ENCODE data around the gene HDAC9. TPM values are rescaled to one million over a fixed set of nuclear protein-coding genes. Genes with fewer than 3 reads are reported as not detected.

HDAC9 gene
- polyA plus RNA-seq, 3 donors = 41.7 to 51.2 (median 44.2) TPM

DNA sequence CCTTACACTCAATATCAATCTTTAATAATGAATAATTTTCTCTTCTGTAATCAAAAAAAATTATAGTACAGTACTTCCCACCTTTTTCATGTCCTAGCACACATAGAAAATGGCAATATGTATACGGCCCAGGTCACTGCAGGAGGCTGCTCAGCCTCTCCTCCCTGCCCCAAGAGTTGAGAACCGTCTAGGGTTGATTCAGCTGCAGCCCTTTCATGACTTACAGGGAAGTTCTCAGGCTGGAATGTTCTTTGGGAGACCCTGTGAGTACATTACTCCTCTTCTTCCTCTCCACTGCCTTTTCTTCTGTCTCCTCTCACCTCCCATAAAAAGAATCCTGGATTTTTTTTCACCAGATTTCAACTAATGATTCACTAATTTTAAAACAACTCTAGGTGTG lies 180.0 kb downstream of the HDAC9 start:
- WGBS (ENCODE audit: insufficient coverage) = 100% methylated on average over 2 of the region's 2 CpGs
- Histone ChIP-seq H3K79me2 (ENCODE audit: insufficient read depth, low read length) (no peaks in the 10 kb centered on the region), H3K4me2 (replicated peaks; ENCODE audit: extremely low read depth, low read length, poor library complexity, severe bottlenecking) (no peak overlapping the region), H3K9me3 (replicated peaks in 1 of 2; ENCODE audit: control insufficient read depth in 1 of 2, insufficient read depth in 1 of 2, low read length in 2 of 2) (no peaks in the 10 kb centered on the region), H3K9ac (ENCODE audit: insufficient read depth, low read length, poor library complexity, severe bottlenecking) (no peak overlapping the region), H4K20me1 (ENCODE audit: insufficient read depth, low read length) (no peaks in the 10 kb centered on the region), H3K27me3 (ENCODE audit: control insufficient read depth in 2 of 2, insufficient read depth in 2 of 2, low read length in 2 of 2) (no peaks in the 10 kb centered on the region), H3K36me3 (replicated peaks in 1 of 2; ENCODE audit: control insufficient read depth in 1 of 2, insufficient read depth in 2 of 2, low read length in 2 of 2) (peaks cover 5 to 32% of the 10 kb centered on the region in 2 donors), H2AFZ (ENCODE audit: insufficient read depth, low read depth, low read length, poor library complexity, severe bottlenecking) (no peak overlapping the region), H3K27ac (ENCODE audit: low read depth in 1 of 2, low read length in 2 of 2) (no peak overlapping the region), H3K4me1 (ENCODE audit: control insufficient read depth in 1 of 2, insufficient read depth in 2 of 2, low read length in 2 of 2) (no peaks in the 10 kb centered on the region), H3K4me3 (replicated peaks in 1 of 3; ENCODE audit: low read depth in 2 of 3, low read length in 3 of 3) (no peak overlapping the region)
- intact Hi-C loops (cut with micrococcal nuclease) = no loop called here
- Mint-ChIP-seq H3K36me3 (peaks cover 31 to 40% of the 10 kb centered on the region in 2 donors), H3K4me3 (no peak overlapping the region), H3K27me3 (ENCODE audit: low read depth in 3 of 3) (no peaks in the 10 kb centered on the region), H3K27ac (no peak overlapping the region), H3K9me3 (no peaks in the 10 kb centered on the region), H3K4me1 (no peaks in the 10 kb centered on the region)
- TF ChIP-seq, protein P1, sequence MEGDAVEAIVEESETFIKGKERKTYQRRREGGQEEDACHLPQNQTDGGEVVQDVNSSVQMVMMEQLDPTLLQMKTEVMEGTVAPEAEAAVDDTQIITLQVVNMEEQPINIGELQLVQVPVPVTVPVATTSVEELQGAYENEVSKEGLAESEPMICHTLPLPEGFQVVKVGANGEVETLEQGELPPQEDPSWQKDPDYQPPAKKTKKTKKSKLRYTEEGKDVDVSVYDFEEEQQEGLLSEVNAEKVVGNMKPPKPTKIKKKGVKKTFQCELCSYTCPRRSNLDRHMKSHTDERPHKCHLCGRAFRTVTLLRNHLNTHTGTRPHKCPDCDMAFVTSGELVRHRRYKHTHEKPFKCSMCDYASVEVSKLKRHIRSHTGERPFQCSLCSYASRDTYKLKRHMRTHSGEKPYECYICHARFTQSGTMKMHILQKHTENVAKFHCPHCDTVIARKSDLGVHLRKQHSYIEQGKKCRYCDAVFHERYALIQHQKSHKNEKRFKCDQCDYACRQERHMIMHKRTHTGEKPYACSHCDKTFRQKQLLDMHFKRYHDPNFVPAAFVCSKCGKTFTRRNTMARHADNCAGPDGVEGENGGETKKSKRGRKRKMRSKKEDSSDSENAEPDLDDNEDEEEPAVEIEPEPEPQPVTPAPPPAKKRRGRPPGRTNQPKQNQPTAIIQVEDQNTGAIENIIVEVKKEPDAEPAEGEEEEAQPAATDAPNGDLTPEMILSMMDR (IDR thresholded peaks at IDR 0.05) = no peak
- DNase-seq = no peak

DNA sequence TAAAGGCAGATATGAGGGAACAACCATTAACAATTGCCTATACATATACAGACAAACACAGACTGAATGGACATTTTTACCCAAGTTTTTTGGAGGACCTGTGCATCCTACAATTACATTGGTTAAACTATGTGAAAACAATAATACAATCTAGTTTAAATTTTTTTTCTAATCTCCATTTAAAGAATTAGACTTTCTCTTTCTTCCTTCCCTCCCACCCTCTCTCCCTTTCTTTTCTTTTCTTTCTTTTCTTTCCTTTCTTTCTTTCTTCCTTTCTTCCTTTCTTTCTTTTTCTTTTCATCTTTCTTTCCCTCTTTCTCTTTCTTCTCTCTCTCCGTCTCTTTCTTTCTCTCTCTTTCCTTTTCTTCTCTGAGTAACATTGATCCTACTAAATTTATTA lies 183.7 kb downstream of the HDAC9 start:
- WGBS (ENCODE audit: insufficient coverage) = no CpG with 5 or more reads among the region's 1 CpG
- Histone ChIP-seq H3K27me3 (ENCODE audit: control insufficient read depth in 2 of 2, insufficient read depth in 2 of 2, low read length in 2 of 2) (no peaks in the 10 kb centered on the region), H3K9ac (ENCODE audit: insufficient read depth, low read length, poor library complexity, severe bottlenecking) (no peak overlapping the region), H3K4me1 (ENCODE audit: control insufficient read depth in 1 of 2, insufficient read depth in 2 of 2, low read length in 2 of 2) (peaks cover 0 to 7% of the 10 kb centered on the region in 2 donors), H3K4me2 (replicated peaks; ENCODE audit: extremely low read depth, low read length, poor library complexity, severe bottlenecking) (no peak overlapping the region), H3K36me3 (replicated peaks in 1 of 2; ENCODE audit: control insufficient read depth in 1 of 2, insufficient read depth in 2 of 2, low read length in 2 of 2) (peaks cover 3 to 14% of the 10 kb centered on the region in 2 donors), H3K79me2 (ENCODE audit: insufficient read depth, low read length) (no peaks in the 10 kb centered on the region), H3K9me3 (replicated peaks in 1 of 2; ENCODE audit: control insufficient read depth in 1 of 2, insufficient read depth in 1 of 2, low read length in 2 of 2) (no peaks in the 10 kb centered on the region), H4K20me1 (ENCODE audit: insufficient read depth, low read length) (no peaks in the 10 kb centered on the region), H2AFZ (ENCODE audit: insufficient read depth, low read depth, low read length, poor library complexity, severe bottlenecking) (no peak overlapping the region), H3K4me3 (replicated peaks in 1 of 3; ENCODE audit: low read depth in 2 of 3, low read length in 3 of 3) (no peak overlapping the region), H3K27ac (ENCODE audit: low read depth in 1 of 2, low read length in 2 of 2) (no peak overlapping the region)
- DNase-seq = no peak
- intact Hi-C loops (cut with micrococcal nuclease) = no loop called here
- H3K4me3 Mint-ChIP-seq = no peak overlapping the region
- no peaks in the 10 kb centered on the region for H3K27me3 Mint-ChIP-seq (ENCODE audit: low read depth in 3 of 3)
- H3K27ac Mint-ChIP-seq = no peak overlapping the region
- H3K9me3 Mint-ChIP-seq = no peaks in the 10 kb centered on the region
- TF ChIP-seq, protein P1 (IDR thresholded peaks at IDR 0.05) = no peak
- H3K36me3 Mint-ChIP-seq = peaks cover 21 to 33% of the 10 kb centered on the region in 2 donors
- peaks cover 13% of the 10 kb centered on the region for H3K4me1 Mint-ChIP-seq
